Uterus (tissue), 4 donors: ENCODE data around the gene NOXO1. TPM values are rescaled to one million over a fixed set of nuclear protein-coding genes. Genes with fewer than 3 reads are reported as not detected.

ENCODE experiments used
- DNase-seq, 2 donors: peaks; one replicate each; pipeline ENCODE4 v3.0.0-alpha.2; 2019 to 2020
- H3K27ac ChIP-seq, 2 donors: fragments of 200-600 bp; sonication (generic); 1 replicate in 1 of 2; 2 replicates in 1 of 2; pipeline ENCODE4 v1.5.1; 2016 to 2018
- H3K27me3 ChIP-seq, 2 donors: fragments of 200-600 bp; sonication (generic); one replicate each; pipeline ENCODE4 v1.5.1; 2018 to 2019; ENCODE audit warnings: control low read depth in 1 of 2
- H3K36me3 ChIP-seq, 2 donors: fragments of 200-600 bp; sonication (generic); one replicate each; pipeline ENCODE4 v1.5.1; 2019; ENCODE audit warnings: control low read depth in 1 of 2
- H3K4me1 ChIP-seq, 2 donors: fragments of 200-600 bp; sonication (generic); one replicate each; pipeline ENCODE4 v1.5.1; 2018 to 2019; ENCODE audit warnings: control low read depth in 1 of 2
- H3K4me3 ChIP-seq, 2 donors: fragments of 200-600 bp; sonication (generic); 1 replicate in 1 of 2; 2 replicates in 1 of 2; pipeline ENCODE4 v1.5.1; 2018 to 2019; ENCODE audit warnings: mild to moderate bottlenecking in 1 of 2
- H3K9me3 ChIP-seq, 2 donors: fragments of 200-600 bp; sonication (generic); one replicate each; pipeline ENCODE4 v1.5.1; 2019; ENCODE audit warnings: control low read depth in 1 of 2
- POLR2A ChIP-seq, 2 donors: fragments of 450-650 bp; IDR thresholded peaks; one replicate each; pipeline ENCODE4 v1.6.1; 2016; ENCODE audit warnings: antibody characterized with exemption in 2 of 2, mild to moderate bottlenecking in 1 of 2, moderate library complexity in 1 of 2
- intact Hi-C: fragments of 100-400 bp; cut with DNase I; formaldehyde crosslinking; loops from one replicate; pipeline ENCODE4 v1.15.1; 2023; ENCODE audit warnings: low total_unique reads
- total RNA-seq, 4 donors: library from RNA; depleted of rRNA in 3 of 4; stranded (reverse); fragments of >200 nt in 3 of 4; gene quantifications; one replicate each; pipeline versions ENCODE4 v1.1.0 to v1.2.4, GENCODE V29; 2014 to 2023
- TF ChIP-seq, protein P1 (sequence below), 4 experiments: fragments of 200-600 bp in 2 of 4; fragments of 450-650 bp in 2 of 4; sonication (generic) in 2 of 4; IDR thresholded peaks; one replicate each; pipeline ENCODE4 v1.5.1; 2016 to 2019; ENCODE audit warnings: antibody characterized with exemption in 4 of 4, mild to moderate bottlenecking in 2 of 4, moderate library complexity in 1 of 4
- donor health status: DM: yes; HTN: yes; CAD: no.

The NOXO1 gene, protein sequence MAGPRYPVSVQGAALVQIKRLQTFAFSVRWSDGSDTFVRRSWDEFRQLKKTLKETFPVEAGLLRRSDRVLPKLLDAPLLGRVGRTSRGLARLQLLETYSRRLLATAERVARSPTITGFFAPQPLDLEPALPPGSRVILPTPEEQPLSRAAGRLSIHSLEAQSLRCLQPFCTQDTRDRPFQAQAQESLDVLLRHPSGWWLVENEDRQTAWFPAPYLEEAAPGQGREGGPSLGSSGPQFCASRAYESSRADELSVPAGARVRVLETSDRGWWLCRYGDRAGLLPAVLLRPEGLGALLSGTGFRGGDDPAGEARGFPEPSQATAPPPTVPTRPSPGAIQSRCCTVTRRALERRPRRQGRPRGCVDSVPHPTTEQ
- total RNA-seq = 1 to 10 TPM in 1 of 4 donors, not detected in 3; 1.0 TPM

- H3K9me3 ChIP-seq = no peaks in the 10 kb centered on the region
- no peak for DNase-seq
- TF ChIP-seq, protein P1, sequence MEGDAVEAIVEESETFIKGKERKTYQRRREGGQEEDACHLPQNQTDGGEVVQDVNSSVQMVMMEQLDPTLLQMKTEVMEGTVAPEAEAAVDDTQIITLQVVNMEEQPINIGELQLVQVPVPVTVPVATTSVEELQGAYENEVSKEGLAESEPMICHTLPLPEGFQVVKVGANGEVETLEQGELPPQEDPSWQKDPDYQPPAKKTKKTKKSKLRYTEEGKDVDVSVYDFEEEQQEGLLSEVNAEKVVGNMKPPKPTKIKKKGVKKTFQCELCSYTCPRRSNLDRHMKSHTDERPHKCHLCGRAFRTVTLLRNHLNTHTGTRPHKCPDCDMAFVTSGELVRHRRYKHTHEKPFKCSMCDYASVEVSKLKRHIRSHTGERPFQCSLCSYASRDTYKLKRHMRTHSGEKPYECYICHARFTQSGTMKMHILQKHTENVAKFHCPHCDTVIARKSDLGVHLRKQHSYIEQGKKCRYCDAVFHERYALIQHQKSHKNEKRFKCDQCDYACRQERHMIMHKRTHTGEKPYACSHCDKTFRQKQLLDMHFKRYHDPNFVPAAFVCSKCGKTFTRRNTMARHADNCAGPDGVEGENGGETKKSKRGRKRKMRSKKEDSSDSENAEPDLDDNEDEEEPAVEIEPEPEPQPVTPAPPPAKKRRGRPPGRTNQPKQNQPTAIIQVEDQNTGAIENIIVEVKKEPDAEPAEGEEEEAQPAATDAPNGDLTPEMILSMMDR (IDR thresholded peaks at IDR 0.05) = no peak
- TF ChIP-seq POLR2A (IDR thresholded peaks at IDR 0.05) = no peak
- intact Hi-C loops = no loop called here
- peaks cover 0 to 14% of the 10 kb centered on the region in 2 donors for H3K27me3 ChIP-seq
- no peak within 1 kb of the TSS for H3K27ac ChIP-seq
- H3K4me1 ChIP-seq = peaks cover 0 to 8% of the 10 kb centered on the region in 2 donors
- H3K4me3 ChIP-seq = no peak within 1 kb of the TSS
- no peaks in the 10 kb centered on the region for H3K36me3 ChIP-seq
Measured at GRCh38 chr16:1981398-1981836, at the start of gene NOXO1. Gene NOXO1, minus strand, starts transcription at chr16:1981469. Its CDS starts 290 bp downstream, at chr16:1981179.

DNA sequence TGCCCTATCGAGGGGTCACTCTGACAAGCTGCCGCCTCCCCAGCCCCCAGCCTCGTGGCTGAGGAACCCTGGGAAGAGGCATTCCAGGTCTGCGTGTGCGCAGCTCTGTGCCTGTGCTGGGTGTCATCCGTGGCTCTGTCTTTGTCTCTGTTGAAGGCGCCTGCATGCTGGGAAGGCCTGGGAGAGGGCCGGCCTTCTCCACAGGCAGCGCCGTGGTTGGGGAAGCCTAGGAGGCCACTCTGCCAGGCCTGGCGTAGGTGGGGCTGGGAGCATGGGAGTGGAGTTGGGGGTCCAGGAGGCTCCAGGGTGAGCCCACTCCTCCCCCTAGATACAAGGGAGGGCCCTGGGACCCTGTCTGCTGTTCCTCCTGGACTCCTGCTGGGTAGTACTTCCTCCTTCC lies 48.8 kb upstream of the NOXO1 start:
- Histone ChIP-seq H3K4me1 (peaks cover 0 to 10% of the 10 kb centered on the region in 2 donors), H3K27me3 (no peaks in the 10 kb centered on the region), H3K27ac (peak overlapping the region; percentile 80 to 83), H3K9me3 (no peaks in the 10 kb centered on the region), H3K4me3 (no peak overlapping the region), H3K36me3 (no peaks in the 10 kb centered on the region)
- TF ChIP-seq POLR2A (IDR thresholded peaks at IDR 0.05) = no peak
- TF ChIP-seq, protein P1 (IDR thresholded peaks at IDR 0.05) = no peak
- DNase-seq = no peak
- intact Hi-C loops = no loop called here

DNA sequence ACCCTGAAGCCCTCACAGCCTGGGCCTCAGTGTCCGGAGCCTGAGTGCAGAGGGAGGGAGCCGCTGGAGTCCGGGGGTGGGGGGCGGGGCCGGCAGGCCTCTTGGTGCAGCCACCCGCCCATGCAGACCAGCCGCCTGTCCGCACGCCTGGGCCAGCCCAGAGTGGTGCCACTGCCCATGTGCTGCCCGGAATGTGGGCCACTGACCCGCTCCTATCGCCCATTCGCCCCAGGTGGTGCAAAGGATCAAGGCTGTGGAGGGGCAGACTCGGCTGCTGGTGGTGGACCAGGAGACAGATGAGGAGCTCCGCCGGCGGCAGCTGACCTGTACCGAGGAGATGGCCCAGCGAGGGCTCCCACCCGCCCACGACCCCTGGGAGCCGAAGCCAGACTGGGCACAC lies 48.1 kb upstream of the NOXO1 start:
- Histone ChIP-seq H3K36me3 (no peaks in the 10 kb centered on the region), H3K4me3 (no peak overlapping the region), H3K9me3 (no peaks in the 10 kb centered on the region), H3K4me1 (peaks cover 0 to 6% of the 10 kb centered on the region in 2 donors), H3K27ac (peak overlapping the region; percentile 80 to 83), H3K27me3 (no peaks in the 10 kb centered on the region)
- intact Hi-C loops = no loop called here
- TF ChIP-seq POLR2A (IDR thresholded peaks at IDR 0.05) = no peak
- TF ChIP-seq, protein P1 (IDR thresholded peaks at IDR 0.05) = no peak
- no peak for DNase-seq

- intact Hi-C loops = no loop called here
- no peak overlapping the region for H3K4me3 ChIP-seq
- H3K9me3 ChIP-seq = no peaks in the 10 kb centered on the region
- H3K4me1 ChIP-seq = peaks cover 0 to 6% of the 10 kb centered on the region in 2 donors
- H3K27me3 ChIP-seq = no peaks in the 10 kb centered on the region
- no peak for TF ChIP-seq POLR2A (IDR thresholded peaks at IDR 0.05)
- TF ChIP-seq, protein P1 (IDR thresholded peaks at IDR 0.05) = no peak
- no peaks in the 10 kb centered on the region for H3K36me3 ChIP-seq
- no peak for DNase-seq
- peak overlapping the region; percentile 7 to 79 for H3K27ac ChIP-seq
Measured at GRCh38 chr16:2028620-2029220, 47.5 kb upstream of the NOXO1 start.

- Histone ChIP-seq H3K9me3 (no peaks in the 10 kb centered on the region), H3K4me3 (peak overlapping the region in 1 of 2 donors; percentile 56), H3K27ac (peak overlapping the region; percentile 7 to 79), H3K27me3 (no peaks in the 10 kb centered on the region), H3K4me1 (peaks cover 0 to 6% of the 10 kb centered on the region in 2 donors), H3K36me3 (no peaks in the 10 kb centered on the region)
- TF ChIP-seq, protein P1 (IDR thresholded peaks at IDR 0.05) = no peak
- no peak for TF ChIP-seq POLR2A (IDR thresholded peaks at IDR 0.05)
- DNase-seq = no peak
- intact Hi-C loops = no loop called here
Measured at GRCh38 chr16:2028146-2028545, 46.9 kb upstream of the NOXO1 start.
